Stimulated activated CD8-positive, alpha-beta memory T cell treated with anti-CD3 and anti-CD28 coated beads, Interleukin-12 subunit alpha, Interleukin-12 subunit beta, amount 100 ng/mL, for 24 hours (primary cell): ENCODE measurements around the gene CLDN22.

Experiments used
- DNase-seq: peaks from one replicate; pipeline ENCODE4 v3.0.0-alpha.2; 2020; ENCODE audit errors: extremely low read depth

The CLDN22 gene

GRCh38 chr4:183276106-183276505 lies 44.0 kb downstream of the CLDN22 start:
- DNase-seq: no peak

DNA sequence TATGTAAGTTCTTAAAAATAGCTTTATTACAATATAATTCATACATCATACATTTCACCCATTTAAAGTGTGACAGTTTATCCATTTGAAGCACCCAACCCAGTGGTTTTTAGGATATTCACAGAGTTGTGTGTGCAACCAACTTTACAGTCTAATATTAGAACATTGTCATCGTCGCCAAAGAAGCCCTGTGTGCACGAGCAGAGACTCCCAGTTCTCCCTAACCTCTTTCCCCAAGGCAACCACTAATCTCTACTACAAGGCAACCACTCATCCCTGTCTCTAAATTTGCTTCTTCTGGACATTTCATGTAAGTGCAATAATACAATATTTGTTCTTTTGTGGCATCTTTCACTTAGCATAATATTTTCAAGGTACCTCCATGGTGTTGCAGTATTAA lies 47.7 kb downstream of the CLDN22 start:
- no peak for DNase-seq

GRCh38 chr4:183268556-183268955 lies 51.5 kb downstream of the CLDN22 start:
- no peak for DNase-seq
